Sigmoid colon (tissue), 7 donors: ENCODE measurements around the gene FGF22. TPM values are rescaled to one million over a fixed set of nuclear protein-coding genes. Genes with fewer than 3 reads are reported as not detected.

Experiments
- DNase-seq: peaks from one replicate; pipeline ENCODE4 v3.0.0-alpha.2; 2019
- H3K27ac ChIP-seq, 4 donors: fragments of 200-600 bp; sonication (generic); one replicate each; pipeline ENCODE4 v1.5.1; 2016 to 2019; ENCODE audit warnings: mild to moderate bottlenecking in 1 of 4
- H3K27me3 ChIP-seq, 3 donors: fragments of 200-600 bp; sonication (generic); one replicate each; pipeline ENCODE4 v1.5.1; 2019; ENCODE audit warnings: mild to moderate bottlenecking in 1 of 3
- H3K36me3 ChIP-seq, 4 donors: fragments of 200-600 bp; sonication (generic); one replicate each; pipeline ENCODE4 v1.5.1; 2016 to 2019
- H3K4me1 ChIP-seq, 4 donors: fragments of 200-600 bp; sonication (generic); one replicate each; pipeline ENCODE4 v1.5.1; 2017 to 2019
- H3K4me3 ChIP-seq, 4 donors: fragments of 200-600 bp; sonication (generic); one replicate each; pipeline ENCODE4 v1.5.1; 2017 to 2019; ENCODE audit warnings: mild to moderate bottlenecking in 2 of 4, moderate library complexity in 1 of 4
- H3K9me3 ChIP-seq, 4 donors: fragments of 200-600 bp in 3 of 4; sonication (generic) in 3 of 4; one replicate each; pipeline versions ENCODE4 v1.5.1 to v1.6.1; 2013 to 2019
- CTCF ChIP-seq, 4 experiments: fragments of 450-650 bp in 3 of 4; fragments of 200-600 bp in 1 of 4; IDR thresholded peaks; one replicate each; pipeline ENCODE4 v1.5.1; 2016 to 2019; ENCODE audit warnings: antibody characterized with exemption in 4 of 4, mild to moderate bottlenecking in 3 of 4, moderate library complexity in 2 of 4
- EP300 ChIP-seq, 4 donors: sonication (generic); formaldehyde crosslinking; IDR thresholded peaks; one replicate each; pipeline ENCODE4 v1.6.1; 2017; ENCODE audit warnings: antibody characterized with exemption in 4 of 4
- POLR2A ChIP-seq, 2 donors: fragments of 450-650 bp; IDR thresholded peaks; one replicate each; pipeline ENCODE4 v1.6.1; 2016; ENCODE audit warnings: antibody characterized with exemption in 2 of 2, mild to moderate bottlenecking in 2 of 2, moderate library complexity in 2 of 2
- POLR2AphosphoS5 ChIP-seq, 4 donors: sonication (generic); formaldehyde crosslinking; IDR thresholded peaks; one replicate each; pipeline ENCODE4 v1.6.1; 2017; ENCODE audit warnings: antibody characterized with exemption in 4 of 4
- WGBS, 2 donors: extraction: QIAGEN DNeasy Blood & Tissue Kit; methylation state at CpG; one replicate each; pipeline ENCODE4 v1.1.7; 2013; 5-methylcytosine and 5-hydroxymethylcytosine counted together
- intact Hi-C: fragments of 100-400 bp; cut with DNase I; formaldehyde crosslinking; loops from one replicate; pipeline ENCODE4 v1.15.1; 2023
- polyA plus RNA-seq, 3 donors: library from polyadenylated mRNA; stranded (reverse); fragments of 200-250 nt; gene quantifications; one replicate each; pipeline ENCODE4 v1.2.3, GENCODE V29; 2013
- total RNA-seq, 4 donors: library from RNA; depleted of rRNA; stranded (reverse); fragments of >200 nt; gene quantifications; one replicate each; pipeline ENCODE4 v1.1.0, GENCODE V29; 2016
- donor health status: healthy with polysubstance abuse.
- donor health status: Bipolar disorder and iron deficiency.
- donor health status: healthy.

The FGF22 gene
- total and polyA plus RNA-seq, 7 donors = 0.20 to 1.7 (median 0.99) TPM; not detected in 4

- Histone ChIP-seq H3K27me3 (no peaks in the 10 kb centered on the region), H3K27ac (no peak overlapping the region), H3K4me1 (peaks cover 0 to 13% (median 12%) of the 10 kb centered on the region in 4 donors), H3K9me3 (no peaks in the 10 kb centered on the region), H3K4me3 (no peak overlapping the region), H3K36me3 (peaks cover 12 to 32% (median 24%) of the 10 kb centered on the region in 4 donors)
- no peak for TF ChIP-seq CTCF (IDR thresholded peaks at IDR 0.05)
- no peak for TF ChIP-seq EP300 (IDR thresholded peaks at IDR 0.05)
- TF ChIP-seq POLR2A (IDR thresholded peaks at IDR 0.05) = no peak
- intact Hi-C loops = no loop called here
- DNase-seq = no peak
- 89% methylated on average over 24 of the region's 24 CpGs for WGBS, 2 donors
Observed at GRCh38 chr19:643736-644135, 4.1 kb downstream of the FGF22 start.

- WGBS, 2 donors = 66 to 79% methylated on average over 28 of the region's 28 CpGs
- H3K27me3 ChIP-seq = no peaks in the 10 kb centered on the region
- no peaks in the 10 kb centered on the region for H3K9me3 ChIP-seq
- TF ChIP-seq CTCF (IDR thresholded peaks at IDR 0.05) = no peak
- TF ChIP-seq EP300 (IDR thresholded peaks at IDR 0.05) = no peak
- H3K4me3 ChIP-seq = no peak overlapping the region
- peaks cover 12 to 38% (median 29%) of the 10 kb centered on the region in 4 donors for H3K36me3 ChIP-seq
- DNase-seq = no peak
- peaks cover 0 to 7% (median 5%) of the 10 kb centered on the region in 4 donors for H3K4me1 ChIP-seq
- H3K27ac ChIP-seq = no peak overlapping the region
- intact Hi-C loops = no loop called here
Observed at GRCh38 chr19:644363-644762, 4.7 kb downstream of the FGF22 start.

GRCh38 chr19:644789-645188 lies 5.1 kb downstream of the FGF22 start:
- no peak overlapping the region for H3K27ac ChIP-seq
- 82 to 87% methylated on average over 14 of the region's 14 CpGs for WGBS, 2 donors
- H3K27me3 ChIP-seq = no peaks in the 10 kb centered on the region
- peaks cover 12 to 42% (median 30%) of the 10 kb centered on the region in 4 donors for H3K36me3 ChIP-seq
- H3K9me3 ChIP-seq = no peaks in the 10 kb centered on the region
- intact Hi-C loops = no loop called here
- no peak overlapping the region for H3K4me3 ChIP-seq
- TF ChIP-seq POLR2AphosphoS5 (IDR thresholded peaks at IDR 0.05) (no peak), POLR2A (IDR thresholded peaks at IDR 0.05) (no peak), EP300 (IDR thresholded peaks at IDR 0.05) (no peak)
- no peak for DNase-seq
- peaks cover 0 to 6% (median 4%) of the 10 kb centered on the region in 4 donors for H3K4me1 ChIP-seq

GRCh38 chr19:645912-646778 lies 6.5 kb downstream of the FGF22 start:
- TF ChIP-seq POLR2A (IDR thresholded peaks at IDR 0.05) (no peak), EP300 (IDR thresholded peaks at IDR 0.05) (no peak), POLR2AphosphoS5 (IDR thresholded peaks at IDR 0.05) (no peak), CTCF (IDR thresholded peaks at IDR 0.05) (no peak)
- peaks cover 15 to 54% (median 35%) of the 10 kb centered on the region in 4 donors for H3K36me3 ChIP-seq
- intact Hi-C loops = no loop called here

GRCh38 chr19:646779-647565 lies 7.3 kb downstream of the FGF22 start:
- no peak overlapping the region for H3K4me3 ChIP-seq
- WGBS, 2 donors = 95% methylated on average over 48 of the region's 48 CpGs
- peaks cover 18 to 62% (median 43%) of the 10 kb centered on the region in 4 donors for H3K36me3 ChIP-seq
- TF ChIP-seq EP300 (IDR thresholded peaks at IDR 0.05) = no peak
- TF ChIP-seq POLR2AphosphoS5 (IDR thresholded peaks at IDR 0.05) = no peak
- no peak for TF ChIP-seq POLR2A (IDR thresholded peaks at IDR 0.05)
- no peak for TF ChIP-seq CTCF (IDR thresholded peaks at IDR 0.05)
- intact Hi-C loops = no loop called here
- H3K27ac ChIP-seq = no peak overlapping the region
- DNase-seq = no peak
- H3K27me3 ChIP-seq = no peaks in the 10 kb centered on the region
- no peaks in the 10 kb centered on the region for H3K9me3 ChIP-seq
- H3K4me1 ChIP-seq = no peaks in the 10 kb centered on the region

More at GRCh38 chr19:645912-646778, 6.5 kb downstream of the FGF22 start:
- Histone ChIP-seq H3K27me3 (no peaks in the 10 kb centered on the region), H3K4me1 (no peaks in the 10 kb centered on the region), H3K4me3 (no peak overlapping the region), H3K9me3 (no peaks in the 10 kb centered on the region), H3K27ac (no peak overlapping the region)
- WGBS, 2 donors = 93 to 95% methylated on average over 62 of the region's 62 CpGs
- DNase-seq = no peak
